Measurements from ENCODE around the gene HEMK1.
A peak's percentile ranks its signal among the peaks of the same experiment; 100 is the strongest.

HEMK1 gene

DNA sequence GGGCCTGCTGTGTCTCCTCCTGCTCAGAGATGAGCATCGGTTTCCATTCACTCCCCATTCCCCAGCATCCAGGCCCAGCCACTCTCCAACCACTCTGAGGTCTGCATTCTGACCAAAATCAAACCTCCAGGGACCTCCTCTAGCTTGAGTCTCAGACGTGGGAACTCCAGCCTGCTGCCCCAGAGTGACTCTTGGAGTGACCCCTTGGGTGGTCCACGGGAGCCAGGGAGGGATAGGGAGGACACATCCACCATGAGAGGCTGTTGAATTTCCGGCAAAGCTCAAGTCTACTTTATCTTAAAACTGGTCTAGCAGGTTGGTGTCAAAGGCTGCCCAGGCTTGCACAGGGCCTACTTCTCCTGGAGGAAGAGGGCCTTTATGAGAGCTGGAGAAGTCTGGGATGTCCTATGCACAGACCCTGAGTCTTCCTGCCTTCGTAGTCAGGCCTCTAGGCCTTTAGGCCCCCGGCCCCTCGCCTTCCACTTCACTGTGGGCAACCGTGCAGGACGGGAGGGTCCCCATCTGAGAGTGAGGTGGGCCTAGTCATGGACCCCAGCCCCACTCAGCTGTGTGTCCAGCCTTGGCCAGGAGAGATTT is 33.4 kb downstream of the HEMK1 start:
- DNase-seq (ENCODE audit: low spot score) = peak; percentile 6

DNA sequence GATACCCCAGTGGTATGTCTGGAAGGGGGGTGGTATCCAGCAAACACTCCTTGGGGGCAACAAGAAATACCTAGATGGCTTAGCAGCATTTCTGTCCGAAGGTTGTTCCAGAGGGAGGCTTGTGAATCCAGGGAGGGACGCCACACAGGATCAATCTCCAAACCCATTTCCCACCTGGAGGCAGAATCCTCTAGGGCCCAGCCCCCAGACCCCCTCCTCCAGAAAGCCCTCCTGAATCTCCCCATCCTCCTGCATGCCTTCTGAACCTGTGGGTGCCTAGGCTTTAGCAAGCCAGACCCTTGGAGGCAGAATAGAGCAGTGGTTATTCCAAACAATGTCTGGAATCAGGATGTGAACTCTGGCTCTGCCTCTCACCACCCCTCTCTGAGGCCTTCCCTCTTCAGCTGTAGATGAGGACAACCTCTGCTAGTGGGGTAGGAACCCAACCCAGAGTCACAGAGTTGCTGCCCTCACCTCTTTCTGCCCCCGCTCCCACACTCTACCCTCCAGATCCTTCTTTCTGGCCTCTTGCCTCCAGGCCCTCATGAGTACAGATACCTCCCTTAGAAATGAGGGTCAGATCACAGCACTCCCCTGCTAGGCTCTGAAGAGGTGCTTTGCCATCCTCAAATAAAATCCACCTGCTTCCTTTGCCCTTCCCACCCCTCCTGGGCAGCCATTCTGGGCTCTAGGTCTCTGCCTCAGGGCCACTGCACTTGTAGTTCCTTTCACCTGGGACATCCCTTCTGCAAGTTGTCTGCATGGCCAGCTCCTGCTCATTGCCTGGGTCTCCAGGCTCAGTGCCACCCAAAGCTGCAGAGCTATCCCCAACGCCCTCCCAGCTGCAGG is 34.2 kb downstream of the HEMK1 start:
- no peak for DNase-seq (ENCODE audit: low spot score)

DNA sequence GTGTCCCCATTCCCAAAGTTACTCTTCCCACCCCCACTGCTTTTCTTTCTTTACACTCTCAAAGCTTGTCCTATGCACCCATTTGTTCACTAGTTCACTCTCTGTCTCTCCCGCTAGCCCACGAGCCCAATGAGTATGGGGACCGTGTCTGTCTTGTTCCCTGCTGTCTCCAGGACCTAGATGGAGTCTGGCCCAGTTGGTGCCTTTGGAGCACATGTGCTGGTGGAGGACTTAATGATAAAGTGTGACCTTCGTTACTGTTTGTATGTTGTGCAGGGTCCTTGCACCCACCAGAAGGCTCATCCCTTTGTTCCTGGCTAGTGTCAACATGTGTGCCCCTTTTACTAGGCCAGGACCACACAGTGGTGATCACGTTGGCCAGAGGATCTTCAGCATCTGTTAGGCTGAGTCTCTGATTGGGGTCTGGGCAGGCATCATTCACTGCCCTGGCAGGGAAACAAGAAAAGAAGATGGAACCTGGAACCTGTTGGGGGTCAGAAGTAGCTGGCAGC is 34.8 kb downstream of the HEMK1 start:
- DNase-seq (ENCODE audit: low spot score) = no peak

DNA sequence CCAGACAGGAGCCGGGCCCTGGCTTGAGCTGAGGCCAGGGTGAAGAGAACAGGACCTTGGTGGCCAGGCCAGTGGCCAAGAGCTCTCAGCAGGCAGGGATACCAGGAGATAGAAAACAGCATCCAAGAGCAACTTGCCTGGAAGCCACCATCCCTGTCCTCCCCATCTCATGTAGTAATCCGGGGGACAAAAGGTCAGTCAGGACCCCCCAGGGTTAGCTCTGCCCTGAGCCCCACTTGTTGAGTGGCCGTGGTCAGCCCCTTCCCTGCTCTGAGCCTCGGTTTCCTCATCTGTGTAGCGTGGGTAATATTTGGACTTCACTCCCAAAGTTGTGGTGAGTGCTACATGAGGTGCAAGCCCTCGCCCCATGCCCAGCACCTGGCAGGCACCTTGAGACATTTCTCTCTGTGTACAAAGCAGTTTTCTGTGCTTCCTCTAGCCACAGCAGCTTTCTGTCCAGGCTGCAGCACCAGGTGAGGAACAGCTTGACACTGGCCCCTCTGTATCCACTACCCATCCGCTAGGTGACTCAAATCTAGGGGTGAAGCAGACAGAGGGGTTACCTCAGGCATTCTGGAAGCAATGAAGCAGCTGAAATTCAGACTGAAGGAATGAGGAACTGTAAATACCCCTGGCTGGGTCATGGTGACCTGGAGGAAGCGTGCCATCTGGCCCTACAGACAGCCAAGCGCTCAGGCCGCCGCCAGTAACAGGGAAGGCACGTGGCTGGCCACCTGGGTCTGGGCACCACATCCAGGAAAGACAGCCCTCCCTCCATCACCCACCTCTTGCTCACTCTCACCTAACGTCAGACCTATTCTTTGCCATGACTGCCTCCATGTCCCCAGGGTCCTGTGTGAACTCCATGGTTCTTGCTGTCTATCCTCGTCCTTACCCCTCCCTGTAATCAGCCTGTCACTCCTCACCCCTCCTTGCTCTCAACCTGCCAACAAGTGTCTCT is 35.6 kb downstream of the HEMK1 start:
- no peak for DNase-seq (ENCODE audit: low spot score)

DNA sequence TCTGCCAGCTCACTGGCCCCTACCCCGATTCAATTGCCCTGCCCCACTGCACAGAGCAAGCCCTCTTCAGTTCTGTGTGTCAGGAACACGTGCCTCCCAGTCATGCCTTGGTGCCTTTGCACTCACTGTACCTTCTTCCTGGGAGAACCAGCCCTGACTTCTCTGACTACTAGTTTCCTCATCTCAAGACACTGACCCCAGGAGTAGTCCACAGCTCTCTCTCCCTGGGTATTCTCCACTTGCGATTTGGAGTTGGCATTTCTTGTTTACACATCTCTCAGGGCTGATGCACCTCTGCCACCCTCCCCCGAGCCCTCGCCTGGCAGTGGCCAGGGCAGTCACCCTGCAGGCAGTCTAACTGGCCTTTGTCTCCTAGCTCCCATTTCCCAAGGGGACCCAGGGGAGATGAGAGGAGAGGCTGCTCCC is 36.6 kb downstream of the HEMK1 start:
- peak; percentile 6 for DNase-seq (ENCODE audit: low spot score)

DNA sequence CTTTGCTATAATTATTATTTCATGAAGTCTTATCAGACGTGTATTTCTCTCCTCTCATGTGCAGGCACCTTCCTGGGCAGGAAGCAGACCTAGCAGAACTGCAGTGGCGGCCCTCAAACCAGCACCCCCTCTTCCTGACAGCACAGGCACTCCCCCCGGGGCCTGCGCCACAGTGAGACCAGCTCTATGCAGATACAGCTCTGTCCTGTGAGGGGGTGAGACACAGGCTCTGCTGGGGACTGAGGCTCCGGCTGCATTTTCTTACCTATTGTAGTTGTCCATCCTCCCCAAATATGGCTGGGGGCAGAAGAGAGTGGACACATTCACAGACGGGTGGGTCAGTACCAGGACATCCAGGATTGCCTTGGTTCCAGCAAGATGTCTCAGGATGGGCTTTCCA is 37.3 kb downstream of the HEMK1 start:
- DNase-seq (ENCODE audit: low spot score) = no peak

DNA sequence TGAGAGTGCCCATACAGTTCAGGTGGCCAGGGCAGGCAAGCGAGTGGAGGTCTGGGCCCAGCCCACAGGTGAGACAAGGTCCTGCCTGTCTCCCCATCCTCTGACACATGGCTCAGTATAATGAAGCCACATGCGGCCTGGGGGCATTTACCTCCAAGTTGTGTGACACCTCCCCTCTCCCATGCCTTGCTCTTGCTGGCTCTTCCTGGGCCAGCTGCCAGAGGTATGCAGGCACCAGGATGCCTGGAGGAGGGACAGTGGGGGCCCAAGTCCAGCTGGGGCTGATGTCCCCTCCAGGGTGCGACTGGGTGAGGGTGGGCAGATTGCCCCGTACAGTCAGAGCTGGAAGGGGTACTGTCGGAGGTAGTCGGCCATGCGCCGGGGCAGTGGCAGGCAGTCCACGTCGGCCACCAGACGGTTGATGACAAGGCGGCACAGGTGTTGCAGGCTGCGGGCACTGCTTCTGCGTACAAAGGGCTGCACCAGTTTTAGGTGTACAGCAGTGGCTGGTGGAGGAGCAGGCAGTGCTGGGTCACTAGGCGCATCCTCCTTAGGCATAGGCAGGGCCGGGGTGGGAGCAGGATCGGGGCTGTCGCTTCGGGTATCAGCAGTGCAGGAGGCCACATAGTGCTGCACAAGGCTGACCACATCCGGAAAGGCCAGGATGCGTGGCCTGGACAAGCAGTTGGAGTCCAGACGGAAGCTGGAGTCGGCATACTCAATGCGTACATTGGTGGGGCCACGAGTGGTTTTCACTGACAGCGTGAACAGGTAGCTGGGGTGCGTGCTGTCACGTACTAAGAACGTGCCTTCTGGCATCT is 38.2 kb downstream of the HEMK1 start:
- DNase-seq (ENCODE audit: low spot score) = peak; percentile 4

DNA sequence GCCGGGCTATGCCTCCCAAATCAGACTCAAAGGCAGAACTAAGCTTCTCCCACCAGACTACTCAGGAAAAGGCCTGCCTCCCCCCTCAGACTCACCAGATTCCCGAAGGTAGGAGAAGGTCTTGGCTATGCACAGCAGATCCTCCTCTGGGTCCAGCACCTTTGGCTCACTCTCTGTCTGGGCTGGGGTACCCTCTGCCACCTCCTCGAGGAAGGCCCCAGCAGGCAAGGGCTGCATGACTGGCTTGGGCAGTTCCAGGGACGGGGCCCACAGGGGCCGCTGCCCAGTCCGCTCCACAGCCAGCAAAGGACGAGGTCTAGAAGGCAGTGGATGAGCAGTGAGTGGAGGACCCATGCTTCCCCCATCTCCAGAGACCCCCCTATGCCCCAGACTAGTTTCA is 39.0 kb downstream of the HEMK1 start:
- no peak for DNase-seq (ENCODE audit: low spot score)

DNA sequence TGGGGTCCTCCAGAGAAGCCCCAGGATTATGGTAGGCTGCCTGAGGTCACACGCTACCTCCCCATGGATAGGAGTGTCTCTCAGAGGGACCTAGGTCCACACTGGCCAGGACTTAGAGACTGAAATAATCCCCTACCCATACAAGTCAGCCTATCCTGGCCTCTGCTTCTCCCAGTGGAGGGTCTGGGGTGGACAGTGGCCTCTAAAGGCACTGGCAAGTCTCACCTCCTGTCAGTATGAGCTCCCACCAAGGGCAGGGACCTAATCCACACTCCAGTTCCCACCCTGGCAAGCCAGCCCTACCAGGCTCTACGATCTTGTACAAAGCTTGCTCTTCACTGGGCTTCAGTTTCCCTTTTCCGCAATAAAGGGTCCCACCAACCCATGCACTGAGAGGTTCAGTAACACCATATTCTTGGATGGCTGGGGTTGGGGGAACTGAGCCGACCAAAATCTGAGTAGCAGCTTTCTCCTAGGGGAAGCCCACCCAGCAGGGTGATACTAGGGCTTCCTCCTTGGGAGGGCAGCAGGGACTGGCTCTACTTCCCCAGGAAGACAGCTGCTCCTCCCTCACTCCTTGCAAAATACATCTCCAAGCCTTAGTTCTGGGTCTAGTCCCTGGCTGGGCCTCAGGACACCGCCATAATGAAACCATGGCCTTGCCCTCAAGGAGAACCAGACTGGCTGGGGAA is 39.9 kb downstream of the HEMK1 start:
- no peak for DNase-seq (ENCODE audit: low spot score)

DNA sequence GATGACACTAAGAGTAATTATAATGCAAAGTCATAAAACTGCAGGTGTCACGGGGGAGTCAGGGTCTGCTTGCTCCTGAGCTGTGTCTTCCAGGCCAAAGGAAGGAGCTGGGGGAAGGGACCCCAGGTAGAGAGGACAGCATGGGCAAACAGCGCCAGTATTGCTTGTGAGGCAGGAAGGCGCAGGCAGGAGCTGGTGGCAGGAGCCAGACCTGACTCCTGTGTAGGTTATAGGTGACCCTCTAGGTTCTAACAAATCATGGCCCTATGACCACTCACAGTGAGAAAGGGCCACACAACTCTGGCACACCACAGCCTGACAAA is 40.4 kb downstream of the HEMK1 start:
- no peak for DNase-seq (ENCODE audit: low spot score)

DNA sequence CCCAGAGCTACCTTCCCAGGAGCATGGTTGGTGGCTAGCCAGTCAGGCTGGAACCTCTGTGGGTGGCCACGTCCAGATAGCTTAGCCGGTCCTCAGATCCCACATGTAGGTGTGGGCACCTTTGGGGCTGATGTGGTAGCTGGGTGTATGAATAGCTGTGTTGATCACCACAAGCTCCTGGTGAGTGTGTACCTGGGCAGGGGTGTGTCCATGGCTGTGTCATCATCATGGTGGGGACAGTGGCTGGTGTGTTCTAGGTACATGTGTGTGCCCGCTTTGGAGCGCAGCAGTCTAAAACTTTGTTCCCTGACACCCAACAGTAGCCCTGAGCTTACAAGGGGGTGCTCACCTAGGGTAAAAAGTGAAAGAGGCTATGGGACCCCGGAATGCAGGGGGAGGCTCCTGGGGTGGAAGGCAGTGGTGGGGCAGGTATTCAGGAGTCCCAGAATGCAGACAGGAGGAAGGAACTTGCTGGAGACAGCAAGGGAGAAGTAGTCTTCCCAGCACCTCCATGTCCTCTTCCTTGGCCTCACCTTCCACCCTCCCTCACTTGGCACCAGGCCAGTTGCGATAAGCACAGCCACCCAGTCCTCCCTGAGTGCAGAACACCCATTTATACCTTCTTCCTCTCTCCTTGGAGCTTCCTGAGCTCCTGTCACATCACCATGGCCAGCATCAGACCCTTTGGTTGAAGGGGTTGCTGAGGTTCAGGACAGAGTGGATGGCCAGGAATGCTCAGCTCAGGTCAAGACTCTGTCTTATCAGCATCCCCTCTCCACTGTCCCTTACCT is 41.1 kb downstream of the HEMK1 start:
- DNase-seq (ENCODE audit: low spot score) = peak; percentile 89

DNA sequence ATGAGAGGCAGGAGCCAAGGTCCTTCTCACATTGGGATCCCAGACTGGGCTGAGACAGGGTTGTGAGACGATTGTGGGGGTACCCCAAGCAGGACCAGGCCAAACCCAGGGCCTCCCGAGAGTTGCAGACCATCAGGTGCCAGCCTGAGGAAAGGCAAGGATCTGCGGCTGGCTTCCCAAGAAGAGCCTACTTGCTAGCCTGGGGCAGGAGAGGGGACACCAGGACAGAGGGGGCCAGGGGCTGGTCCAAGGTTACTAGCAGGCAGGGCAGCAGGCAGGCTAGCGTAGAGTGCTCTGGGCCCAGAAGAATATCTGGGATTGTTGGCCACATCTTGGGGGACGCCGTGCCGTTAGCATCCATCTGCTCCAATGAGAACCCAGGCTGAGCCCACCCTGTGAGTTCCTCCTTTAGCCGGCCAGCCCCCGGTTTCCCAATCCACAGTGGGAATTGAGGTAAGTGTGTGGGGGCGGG is 41.7 kb downstream of the HEMK1 start:
- no peak for DNase-seq (ENCODE audit: low spot score)

DNA sequence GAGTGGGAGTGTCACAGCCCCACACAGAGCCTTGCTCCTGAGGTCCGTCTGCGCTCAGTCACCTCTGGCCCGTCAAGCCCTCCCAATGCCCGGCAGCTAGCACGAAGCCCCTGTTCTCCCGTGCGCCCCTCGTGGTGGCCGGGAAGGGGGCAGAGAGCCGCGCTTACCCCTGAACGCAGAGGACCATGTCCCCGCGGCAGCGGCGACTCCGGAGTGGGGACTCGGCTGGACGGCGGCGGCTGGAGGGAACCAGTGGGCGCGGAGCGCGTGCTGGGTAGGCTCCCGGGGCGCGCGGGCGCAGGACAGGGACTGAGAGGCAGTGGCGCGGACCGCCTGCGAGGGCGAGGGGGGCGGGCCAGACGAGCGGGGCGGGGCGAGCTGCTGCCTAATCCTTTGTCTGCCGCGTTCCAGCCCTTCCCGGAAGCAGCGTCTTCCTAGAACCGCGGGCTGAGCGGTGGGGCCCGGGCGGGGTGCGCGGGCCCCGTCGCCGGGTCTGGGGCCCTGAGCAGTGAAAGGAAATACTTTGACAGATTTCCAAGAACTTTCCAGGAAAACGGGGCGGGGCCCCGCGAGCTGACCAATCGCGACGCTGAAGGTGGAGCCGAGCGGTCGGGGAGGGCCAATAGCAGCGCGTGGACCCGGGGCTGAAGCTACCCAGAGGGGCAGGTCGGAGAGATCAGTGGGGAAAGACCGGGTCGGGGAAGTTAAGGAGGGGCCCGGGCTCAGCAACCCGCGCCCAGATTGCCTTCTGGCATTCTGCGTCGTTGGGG is 42.3 kb downstream of the HEMK1 start, which contains the start of gene CISH:
TSS of gene CISH (minus strand) at position 311 of the 770 bp plus-strand sequence. CDS start at position 187, 124 bp downstream.
- peak; percentile 90 for DNase-seq (ENCODE audit: low spot score)

DNA sequence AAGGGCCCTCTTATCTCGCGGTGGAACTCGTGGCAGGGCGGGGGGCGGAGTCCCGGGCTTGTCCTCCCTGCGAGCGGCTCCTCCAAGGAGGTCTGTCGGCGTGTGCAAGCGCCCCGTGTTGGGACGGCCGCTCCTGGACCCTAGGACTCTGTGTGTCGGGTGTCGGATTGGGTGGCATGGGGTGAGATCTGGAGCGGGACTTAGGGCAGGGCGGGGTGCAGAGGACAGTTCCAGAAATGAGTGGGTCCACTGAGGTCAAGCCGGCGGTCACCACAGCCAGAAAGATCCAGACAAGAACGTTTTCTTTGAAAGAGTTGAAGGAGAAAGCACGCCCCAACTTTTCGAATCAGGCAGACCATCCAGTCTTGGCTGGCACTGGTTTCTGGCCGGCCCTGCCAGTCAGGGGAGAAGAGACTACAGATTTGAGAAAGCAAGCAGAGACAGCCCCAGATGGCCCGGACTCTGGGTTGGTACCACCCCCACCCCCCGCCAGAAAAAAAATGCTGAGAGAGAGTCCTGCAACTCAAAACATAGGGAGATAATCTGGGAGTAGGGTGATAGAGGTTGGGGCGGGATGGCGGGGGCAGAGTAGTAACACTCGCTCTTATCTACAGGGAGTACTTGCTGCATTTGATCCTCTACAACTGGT is 43.0 kb downstream of the HEMK1 start:
- DNase-seq (ENCODE audit: low spot score) = peak; percentile 55

DNA sequence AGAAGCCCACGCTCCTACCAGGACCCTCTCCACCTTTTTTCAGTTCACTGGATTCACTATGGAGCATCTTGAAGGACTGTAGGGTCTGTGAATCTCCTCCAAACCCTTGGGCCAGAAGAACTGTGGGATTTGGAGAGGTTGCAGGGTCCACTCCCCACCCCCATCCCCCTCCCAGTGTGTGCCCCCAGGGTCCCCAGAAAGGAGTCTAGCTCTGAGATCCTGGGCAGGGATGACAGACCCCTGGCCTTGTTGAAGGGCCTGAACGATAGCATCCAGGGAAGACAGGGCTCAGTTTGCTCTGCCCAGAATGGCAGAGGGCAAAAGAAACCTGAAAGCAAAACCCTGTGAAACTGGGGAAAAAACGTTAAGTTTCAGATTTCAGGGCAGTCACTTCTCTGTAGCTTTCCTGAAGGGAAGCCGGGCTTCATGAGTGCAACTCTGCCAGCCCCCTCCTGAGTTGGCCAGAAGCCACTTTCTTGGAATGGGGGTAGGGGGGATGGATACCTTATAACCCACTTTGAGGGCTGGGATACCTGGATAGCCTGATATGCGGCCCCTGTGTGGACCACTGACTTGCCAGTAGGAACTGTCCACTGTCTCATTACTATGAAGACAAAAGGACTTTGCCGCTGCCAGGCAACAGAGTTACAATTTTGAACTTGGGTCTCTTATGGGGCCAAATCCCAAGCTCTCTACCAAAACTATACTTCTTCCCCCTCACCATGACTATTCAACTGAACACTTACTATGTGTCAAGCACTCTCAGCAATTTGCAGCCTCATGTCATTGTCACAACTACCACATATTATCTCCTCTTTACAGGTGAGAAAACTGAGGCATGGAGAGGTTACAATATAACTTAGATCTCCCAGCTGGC is 43.9 kb downstream of the HEMK1 start:
- no peak for DNase-seq (ENCODE audit: low spot score)

DNA sequence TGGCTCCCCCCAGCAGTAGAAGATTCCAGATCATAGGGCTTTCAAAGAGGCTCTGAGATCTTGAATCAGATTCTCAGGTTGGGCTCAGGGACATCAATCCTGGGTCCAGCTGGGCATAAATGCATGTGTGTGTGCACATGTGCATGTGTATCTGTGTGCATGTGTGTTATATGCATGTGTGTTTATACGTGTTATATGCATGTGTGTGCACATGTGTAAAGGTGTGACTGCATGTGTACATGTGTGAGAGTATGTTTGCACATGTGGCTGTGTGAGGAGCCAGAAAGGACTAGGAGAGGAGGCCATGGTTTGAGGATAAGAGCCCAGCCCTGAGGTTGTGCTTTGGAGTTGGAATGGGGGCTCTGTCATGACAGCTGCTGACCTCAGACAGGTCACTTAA is 45.9 kb downstream of the HEMK1 start:
- no peak for DNase-seq (ENCODE audit: low spot score)

DNA sequence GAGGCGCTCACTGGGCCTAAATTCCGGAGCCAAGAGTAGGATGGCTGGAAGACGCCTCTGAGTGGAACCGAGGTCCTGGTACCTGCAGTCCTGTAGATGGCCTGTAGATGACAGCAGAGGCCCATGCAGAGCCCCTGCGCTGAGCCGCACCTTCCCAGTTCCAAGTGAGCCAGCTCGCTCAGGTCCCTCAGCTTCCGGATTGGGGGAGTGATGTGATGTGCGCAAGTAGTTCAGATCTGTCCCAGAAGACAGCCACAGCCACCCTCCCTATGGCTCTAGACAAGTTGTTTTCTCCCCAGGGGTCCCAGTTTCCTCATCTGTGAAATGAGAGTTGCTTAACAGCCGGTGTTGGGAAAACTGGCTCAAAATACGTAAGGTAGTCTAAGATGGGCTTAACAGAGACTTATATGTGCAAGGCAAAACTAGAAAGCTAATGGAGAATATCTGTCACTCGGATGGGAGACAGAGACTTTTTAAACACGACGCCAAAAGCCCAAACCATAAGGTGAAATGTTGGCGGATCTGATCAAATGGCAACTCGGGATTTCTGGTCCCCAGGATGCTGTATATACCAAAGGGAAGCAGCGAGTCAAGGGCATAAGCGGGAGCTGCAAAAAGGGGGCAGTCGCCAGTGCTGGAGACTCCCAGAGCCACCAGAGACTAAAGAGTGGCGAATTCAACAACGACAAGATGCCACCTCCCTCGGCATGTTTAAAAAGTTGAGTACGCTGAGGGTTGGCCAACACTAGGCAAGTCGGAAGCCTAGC is 46.9 kb downstream of the HEMK1 start:
- DNase-seq (ENCODE audit: low spot score) = peak; percentile 86

Measured in hematopoietic multipotent progenitor cell treated with erythropoietin and hydrocortisone succinate and interleukin-3 and kit ligand, for 17 days (in vitro differentiated cells).